Measurements from ENCODE around the gene DOCK2.
"Not testable (repeated sequence)": the region's sequence is repeated elsewhere in the genome, so short reads cannot be mapped to it uniquely, and the experiment has no call there.

The DOCK2 gene

GRCh38 chr5:169724303-169725087, 87.4 kb downstream of the DOCK2 start:
- H3K9me3 Mint-ChIP-seq, result peaks cover 2% of the 10 kb centered on the region
- no peak overlapping the region for H3K4me3 Mint-ChIP-seq
- H3K27ac Mint-ChIP-seq, result no peak overlapping the region
- ATAC-seq (ENCODE audit: low read depth) (no peak), DNase-seq (ENCODE audit: low spot score in 2 of 2) (no peak)
- H3K4me1 Mint-ChIP-seq, result peaks cover 15% of the 10 kb centered on the region
- H3K27me3 Mint-ChIP-seq, result no peaks in the 10 kb centered on the region
- H3K36me3 Mint-ChIP-seq, result peaks cover 64% of the 10 kb centered on the region

- not testable (repeated sequence) for H3K27ac Mint-ChIP-seq; DNase-seq (ENCODE audit: low spot score in 2 of 2); H3K4me3 Mint-ChIP-seq; H3K27me3 Mint-ChIP-seq; ATAC-seq (ENCODE audit: low read depth); H3K9me3 Mint-ChIP-seq
- Mint-ChIP-seq H3K4me1 (peaks cover 18% of the 10 kb centered on the region), H3K36me3 (peaks cover 61% of the 10 kb centered on the region)
These were observed 88.6 kb downstream of the DOCK2 start for GRCh38 chr5:169725665-169726064.

GRCh38 chr5:169728418-169728817, 91.3 kb downstream of the DOCK2 start:
- no peak for DNase-seq (ENCODE audit: low spot score in 2 of 2)
- Mint-ChIP-seq H3K9me3 (peaks cover 4% of the 10 kb centered on the region), H3K4me1 (peaks cover 24% of the 10 kb centered on the region), H3K27me3 (no peaks in the 10 kb centered on the region), H3K27ac (no peak overlapping the region), H3K36me3 (peaks cover 63% of the 10 kb centered on the region), H3K4me3 (no peak overlapping the region)
- ATAC-seq (ENCODE audit: low read depth), result no peak

GRCh38 chr5:169731221-169731620, 94.1 kb downstream of the DOCK2 start:
- H3K4me3 Mint-ChIP-seq, result no peak overlapping the region
- no peaks in the 10 kb centered on the region for H3K27me3 Mint-ChIP-seq
- peaks cover 61% of the 10 kb centered on the region for H3K36me3 Mint-ChIP-seq

GRCh38 chr5:169732841-169733240, 95.8 kb downstream of the DOCK2 start:
- DNase-seq (ENCODE audit: low spot score in 2 of 2) (no peak), ATAC-seq (ENCODE audit: low read depth) (no peak)
- peaks cover 33% of the 10 kb centered on the region for H3K4me1 Mint-ChIP-seq
- no peak overlapping the region for H3K4me3 Mint-ChIP-seq
- H3K9me3 Mint-ChIP-seq, result peaks cover 6% of the 10 kb centered on the region
- no peaks in the 10 kb centered on the region for H3K27me3 Mint-ChIP-seq
- no peak overlapping the region for H3K27ac Mint-ChIP-seq
- H3K36me3 Mint-ChIP-seq, result peaks cover 68% of the 10 kb centered on the region

More at GRCh38 chr5:169731221-169731620, 94.1 kb downstream of the DOCK2 start:
- Mint-ChIP-seq H3K27ac (no peak overlapping the region), H3K4me1 (peaks cover 29% of the 10 kb centered on the region), H3K9me3 (peaks cover 6% of the 10 kb centered on the region)
- ATAC-seq (ENCODE audit: low read depth), result no peak
- DNase-seq (ENCODE audit: low spot score in 2 of 2), result no peak

- H3K27ac Mint-ChIP-seq, result peak overlapping the region; percentile 23
- peaks cover 59% of the 10 kb centered on the region for H3K36me3 Mint-ChIP-seq
- H3K9me3 Mint-ChIP-seq, result peaks cover 6% of the 10 kb centered on the region
- DNase-seq (ENCODE audit: low spot score in 2 of 2) (no peak), ATAC-seq (ENCODE audit: low read depth) (no peak)
- peaks cover 24% of the 10 kb centered on the region for H3K4me1 Mint-ChIP-seq
- no peaks in the 10 kb centered on the region for H3K27me3 Mint-ChIP-seq
- H3K4me3 Mint-ChIP-seq, result no peak overlapping the region
These were observed 98.8 kb downstream of the DOCK2 start for GRCh38 chr5:169735913-169736312.

GRCh38 chr5:169736653-169737052, 99.6 kb downstream of the DOCK2 start:
- H3K27me3 Mint-ChIP-seq, result no peaks in the 10 kb centered on the region
- peaks cover 57% of the 10 kb centered on the region for H3K36me3 Mint-ChIP-seq
- H3K9me3 Mint-ChIP-seq, result peaks cover 6% of the 10 kb centered on the region
- ATAC-seq (ENCODE audit: low read depth) (no peak), DNase-seq (ENCODE audit: low spot score in 2 of 2) (no peak)
- no peak overlapping the region for H3K4me3 Mint-ChIP-seq
- peaks cover 24% of the 10 kb centered on the region for H3K4me1 Mint-ChIP-seq
- peak overlapping the region; percentile 17 for H3K27ac Mint-ChIP-seq

- Mint-ChIP-seq H3K4me3 (no peak overlapping the region), H3K27me3 (no peaks in the 10 kb centered on the region), H3K9me3 (no peaks in the 10 kb centered on the region), H3K27ac (no peak overlapping the region), H3K36me3 (peaks cover 39% of the 10 kb centered on the region), H3K4me1 (peaks cover 21% of the 10 kb centered on the region)
- ATAC-seq (ENCODE audit: low read depth) (no peak), DNase-seq (ENCODE audit: low spot score in 2 of 2) (no peak)
These were observed 103.4 kb downstream of the DOCK2 start for GRCh38 chr5:169740435-169740834.

GRCh38 chr5:169742771-169743296, 105.8 kb downstream of the DOCK2 start:
- H3K4me3 Mint-ChIP-seq, result no peak overlapping the region
- DNase-seq (ENCODE audit: low spot score in 2 of 2), result no peak
- H3K4me1 Mint-ChIP-seq, result peaks cover 19% of the 10 kb centered on the region
- H3K36me3 Mint-ChIP-seq, result peaks cover 29% of the 10 kb centered on the region
- ATAC-seq (ENCODE audit: low read depth), result no peak
- H3K9me3 Mint-ChIP-seq, result no peaks in the 10 kb centered on the region
- H3K27ac Mint-ChIP-seq, result no peak overlapping the region
- no peaks in the 10 kb centered on the region for H3K27me3 Mint-ChIP-seq

GRCh38 chr5:169744336-169744735, 107.3 kb downstream of the DOCK2 start:
- H3K4me3 Mint-ChIP-seq, result no peak overlapping the region
- H3K4me1 Mint-ChIP-seq, result peaks cover 15% of the 10 kb centered on the region
- peak overlapping the region; percentile 16 for H3K27ac Mint-ChIP-seq
- no peaks in the 10 kb centered on the region for H3K9me3 Mint-ChIP-seq
- peaks cover 30% of the 10 kb centered on the region for H3K36me3 Mint-ChIP-seq
- ATAC-seq (ENCODE audit: low read depth) (no peak), DNase-seq (ENCODE audit: low spot score in 2 of 2) (no peak)
- H3K27me3 Mint-ChIP-seq, result no peaks in the 10 kb centered on the region

GRCh38 chr5:169745441-169746146, 108.5 kb downstream of the DOCK2 start:
- Mint-ChIP-seq H3K36me3 (peaks cover 40% of the 10 kb centered on the region), H3K4me1 (peaks cover 15% of the 10 kb centered on the region)

GRCh38 chr5:169746147-169746694, 109.1 kb downstream of the DOCK2 start:
- Mint-ChIP-seq H3K36me3 (peaks cover 39% of the 10 kb centered on the region), H3K27me3 (no peaks in the 10 kb centered on the region), H3K27ac (peak overlapping the region; percentile 52), H3K9me3 (no peaks in the 10 kb centered on the region), H3K4me3 (no peak overlapping the region), H3K4me1 (peaks cover 15% of the 10 kb centered on the region)
- ATAC-seq (ENCODE audit: low read depth), result no peak
- no peak for DNase-seq (ENCODE audit: low spot score in 2 of 2)

More at GRCh38 chr5:169745441-169746146, 108.5 kb downstream of the DOCK2 start:
- Mint-ChIP-seq H3K27me3 (no peaks in the 10 kb centered on the region), H3K27ac (peak overlapping the region; percentile 52), H3K4me3 (no peak overlapping the region), H3K9me3 (no peaks in the 10 kb centered on the region)
- DNase-seq (ENCODE audit: low spot score in 2 of 2) (no peak), ATAC-seq (ENCODE audit: low read depth) (no peak)

GRCh38 chr5:169748174-169748573, 111.1 kb downstream of the DOCK2 start:
- ATAC-seq (ENCODE audit: low read depth), result no peak
- Mint-ChIP-seq H3K9me3 (no peaks in the 10 kb centered on the region), H3K4me1 (peaks cover 12% of the 10 kb centered on the region), H3K4me3 (no peak overlapping the region), H3K36me3 (peaks cover 49% of the 10 kb centered on the region), H3K27me3 (no peaks in the 10 kb centered on the region), H3K27ac (no peak overlapping the region)
- no peak for DNase-seq (ENCODE audit: low spot score in 2 of 2)

- H3K4me3 Mint-ChIP-seq, result no peak overlapping the region
- ATAC-seq (ENCODE audit: low read depth) (no peak), DNase-seq (ENCODE audit: low spot score in 2 of 2) (no peak)
- no peaks in the 10 kb centered on the region for H3K27me3 Mint-ChIP-seq
- peaks cover 52% of the 10 kb centered on the region for H3K36me3 Mint-ChIP-seq
- no peak overlapping the region for H3K27ac Mint-ChIP-seq
- H3K4me1 Mint-ChIP-seq, result peaks cover 15% of the 10 kb centered on the region
- H3K9me3 Mint-ChIP-seq, result no peaks in the 10 kb centered on the region
These were observed 112.2 kb downstream of the DOCK2 start for GRCh38 chr5:169749295-169749694.

All from memory B cell (primary cell).